Liver (tissue), 9 donors: ENCODE measurements around the gene DNPH1. TPM values are rescaled to one million over a fixed set of nuclear protein-coding genes. Genes with fewer than 3 reads are reported as not detected.
A peak's percentile ranks its signal among the peaks of the same experiment; 100 is the strongest.

Experiments
- DNase-seq: peaks from one replicate; pipeline ENCODE4 v3.0.0-alpha.2; 2017; ENCODE audit warnings: low spot score
- H3K27ac ChIP-seq, 2 donors: one replicate each; pipeline ENCODE4 v1.7.0; 2013; ENCODE audit warnings: inconsistent platforms in 2 of 2, low read length in 2 of 2, control low read depth in 1 of 2, low read depth in 1 of 2, mild to moderate bottlenecking in 1 of 2
- H3K27me3 ChIP-seq, 4 donors: one replicate each; pipeline versions ENCODE4 v1.6.1 to v1.7.0; 2013; ENCODE audit warnings: low read length in 3 of 4, inconsistent platforms in 1 of 4, mild to moderate bottlenecking in 1 of 4, moderate library complexity in 1 of 4; ENCODE audit not compliant: control insufficient read depth in 4 of 4, insufficient read depth in 4 of 4
- H3K36me3 ChIP-seq, 4 donors: one replicate each; pipeline versions ENCODE4 v1.6.1 to v1.7.0; 2013; ENCODE audit warnings: low read length in 3 of 4, mild to moderate bottlenecking in 3 of 4, low read depth in 1 of 4, moderate library complexity in 1 of 4; ENCODE audit not compliant: control insufficient read depth in 4 of 4, insufficient read depth in 3 of 4
- H3K4me1 ChIP-seq, 4 donors: one replicate each; pipeline versions ENCODE4 v1.6.1 to v1.7.0; 2013; ENCODE audit warnings: low read length in 3 of 4, mild to moderate bottlenecking in 3 of 4, moderate library complexity in 1 of 4; ENCODE audit not compliant: control insufficient read depth in 4 of 4, insufficient read depth in 4 of 4
- H3K4me3 ChIP-seq, 3 donors: one replicate each; pipeline versions ENCODE4 v1.6.1 to v1.7.0; 2013; ENCODE audit warnings: low read length in 3 of 3, control low read depth in 1 of 3, low read depth in 1 of 3, mild to moderate bottlenecking in 1 of 3
- H3K9ac ChIP-seq, 2 donors: one replicate each; pipeline ENCODE4 v1.7.0; 2013; ENCODE audit warnings: low read length in 2 of 2, mild to moderate bottlenecking in 2 of 2, moderate library complexity in 2 of 2, control low read depth in 1 of 2, low read depth in 1 of 2
- H3K9me3 ChIP-seq, 4 donors: one replicate each; pipeline versions ENCODE4 v1.6.1 to v1.7.0; 2013; ENCODE audit warnings: low read length in 3 of 4; ENCODE audit not compliant: control insufficient read depth in 4 of 4
- ATF3 ChIP-seq: IDR thresholded peaks from 2 replicates; pipeline ENCODE4 v1.6.1; 2016; ENCODE audit warnings: antibody characterized with exemption
- EGR1 ChIP-seq, 2 donors: IDR thresholded peaks; 2 replicates each; pipeline ENCODE4 v1.6.1; 2016 to 2018; ENCODE audit warnings: antibody characterized with exemption in 2 of 2, low read depth in 2 of 2
- FOXA1 ChIP-seq: IDR thresholded peaks from 2 replicates; pipeline ENCODE4 v1.6.1; 2016; ENCODE audit warnings: antibody characterized with exemption
- FOXA2 ChIP-seq: IDR thresholded peaks from 2 replicates; pipeline ENCODE4 v1.6.1; 2016; ENCODE audit warnings: antibody characterized with exemption
- GABPA ChIP-seq, 2 donors: IDR thresholded peaks in 1 of 2; conservative IDR thresholded peaks in 1 of 2; 2 replicates each; pipeline ENCODE4 v1.6.1; 2016; ENCODE audit warnings: antibody characterized with exemption in 2 of 2, mild to moderate bottlenecking in 1 of 2, moderate library complexity in 1 of 2
- HNF4A ChIP-seq, 2 donors: conservative IDR thresholded peaks; 2 replicates each; pipeline ENCODE4 v1.6.1; 2016; ENCODE audit warnings: antibody characterized with exemption in 2 of 2, mild to moderate bottlenecking in 2 of 2
- HNF4G ChIP-seq: IDR thresholded peaks from 2 replicates; pipeline ENCODE4 v1.6.1; 2016; ENCODE audit warnings: antibody characterized with exemption
- JUND ChIP-seq, 2 donors: IDR thresholded peaks; 2 replicates each; pipeline ENCODE4 v1.6.1; 2016; ENCODE audit warnings: antibody characterized with exemption in 2 of 2
- NR2F2 ChIP-seq: IDR thresholded peaks from 2 replicates; pipeline ENCODE4 v1.6.1; 2016; ENCODE audit warnings: antibody characterized with exemption
- RAD21 ChIP-seq, 2 donors: IDR thresholded peaks; 2 replicates each; pipeline ENCODE4 v1.6.1; 2016; ENCODE audit warnings: antibody characterized with exemption in 2 of 2, mild to moderate bottlenecking in 2 of 2
- REST ChIP-seq: IDR thresholded peaks from 2 replicates; pipeline ENCODE4 v1.6.1; 2016; ENCODE audit warnings: antibody characterized with exemption, mild to moderate bottlenecking
- RXRA ChIP-seq, 2 donors: IDR thresholded peaks; 2 replicates each; pipeline ENCODE4 v1.6.1; 2017 to 2018; ENCODE audit warnings: antibody characterized with exemption in 2 of 2, mild to moderate bottlenecking in 1 of 2
- SP1 ChIP-seq: IDR thresholded peaks from 2 replicates; pipeline ENCODE4 v1.6.1; 2018; ENCODE audit warnings: antibody characterized with exemption, mild to moderate bottlenecking
- TAF1 ChIP-seq: conservative IDR thresholded peaks from 2 replicates; pipeline ENCODE4 v1.6.1; 2016; ENCODE audit warnings: antibody characterized with exemption, mild to moderate bottlenecking
- YY1 ChIP-seq: IDR thresholded peaks from 2 replicates; pipeline ENCODE4 v1.6.1; 2016; ENCODE audit warnings: antibody characterized with exemption, mild to moderate bottlenecking
- ZBTB33 ChIP-seq: IDR thresholded peaks from 2 replicates; pipeline ENCODE4 v1.6.1; 2016; ENCODE audit warnings: antibody characterized with exemption
- WGBS: extraction: QIAGEN DNeasy Blood & Tissue Kit; methylation state at CpG from one replicate; pipeline ENCODE4 v1.1.7; 2013; 5-methylcytosine and 5-hydroxymethylcytosine counted together
- polyA plus RNA-seq, 2 donors: library from polyadenylated mRNA; stranded (reverse) in 1 of 2; unstranded in 1 of 2; fragments of 200-250 nt in 1 of 2; fragments of >200 nt in 1 of 2; fragmentation: Nextera tagmentation in 1 of 2; extraction: Ambion mirVana in 1 of 2; gene quantifications; one replicate each; pipeline versions ENCODE4 v1.2.1 to v1.2.3, GENCODE V29; 2013 to 2015
- total RNA-seq, 2 donors: library from RNA; depleted of rRNA; stranded (reverse); fragments of >200 nt; gene quantifications; one replicate each; pipeline ENCODE4 v1.2.3, GENCODE V29; 2014
- TF ChIP-seq, protein P1 (sequence below): IDR thresholded peaks from 2 replicates; pipeline ENCODE4 v1.6.1; 2016; ENCODE audit warnings: antibody characterized with exemption
- donor health status: healthy.
- donor health status: healthy.
- donor health status: healthy.
- donor health status: healthy.
- donor health status: healthy.

DNPH1 gene
- total and polyA plus RNA-seq, 4 donors = 53.2 to 195 (median 103) TPM

DNA sequence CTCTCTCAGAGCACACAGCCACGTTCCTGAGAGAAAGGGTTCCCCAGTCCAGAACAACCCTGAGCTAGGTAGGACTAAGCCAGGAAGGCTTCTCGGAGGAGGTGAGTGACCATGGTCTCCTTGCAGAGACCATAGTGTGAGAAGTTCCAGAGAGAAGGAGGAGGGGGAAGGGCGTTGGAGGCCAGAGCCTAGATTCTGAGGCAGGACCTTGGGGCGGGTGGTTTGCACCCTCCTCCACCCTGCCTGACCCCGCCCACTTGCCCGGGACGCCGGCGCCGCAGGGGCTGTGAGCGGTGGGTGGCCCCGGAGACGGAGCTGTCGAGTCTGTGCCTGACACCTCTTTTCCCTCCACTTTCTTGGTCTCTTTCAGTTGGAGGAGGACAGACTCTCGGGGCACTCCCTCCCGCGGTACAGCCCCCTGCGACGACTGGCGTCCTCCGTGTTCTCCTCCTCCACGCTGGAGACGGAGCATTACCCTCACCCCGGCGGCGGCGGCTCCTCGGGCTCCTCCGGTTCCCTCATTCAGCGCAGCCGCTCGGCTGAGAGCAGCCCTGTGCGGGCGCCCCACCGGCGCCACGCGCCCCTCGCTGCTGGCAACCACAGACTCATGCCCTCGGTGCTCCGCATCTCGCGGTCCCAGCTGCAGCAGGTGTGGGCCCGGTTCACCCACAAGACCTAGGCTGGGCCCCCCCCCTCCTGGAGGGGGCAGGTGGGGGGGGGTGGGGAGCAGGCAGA, 40.2 kb upstream of the DNPH1 start:
- Histone ChIP-seq H3K36me3 (no peaks in the 10 kb centered on the region), H3K27ac (peak overlapping the region; percentile 81 to 92), H3K4me3 (peak overlapping the region; percentile 37 to 68 (median 63)), H3K9ac (peak overlapping the region; percentile 5 to 42), H3K27me3 (no peaks in the 10 kb centered on the region), H3K9me3 (no peaks in the 10 kb centered on the region), H3K4me1 (peaks cover 27 to 88% (median 72%) of the 10 kb centered on the region in 4 donors)
- DNase-seq = peak; percentile 64
- WGBS = 2% methylated on average over 44 of the region's 44 CpGs
- peak; percentile 48 for TF ChIP-seq YY1
- peak in 1 of 2 donors; percentile 11 for TF ChIP-seq JUND (IDR thresholded peaks at IDR 0.05)
- peak; percentile 54 to 63 for TF ChIP-seq RXRA (IDR thresholded peaks at IDR 0.05)
- TF ChIP-seq, protein P1, sequence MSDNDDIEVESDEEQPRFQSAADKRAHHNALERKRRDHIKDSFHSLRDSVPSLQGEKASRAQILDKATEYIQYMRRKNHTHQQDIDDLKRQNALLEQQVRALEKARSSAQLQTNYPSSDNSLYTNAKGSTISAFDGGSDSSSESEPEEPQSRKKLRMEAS = no peak
- TF ChIP-seq SP1 = peak; percentile 65
- TF ChIP-seq FOXA1 = no peak
- TF ChIP-seq ATF3 = no peak
- TF ChIP-seq TAF1 = no peak
- TF ChIP-seq FOXA2 = no peak
- TF ChIP-seq REST = no peak
- TF ChIP-seq EGR1 (IDR thresholded peaks at IDR 0.05; ENCODE audit: low read depth in 2 of 2) = no peak
- no peak for TF ChIP-seq ZBTB33
- peak; percentile 53 to 54 for TF ChIP-seq HNF4A (conservative IDR thresholded peaks at IDR 0.05)

DNA sequence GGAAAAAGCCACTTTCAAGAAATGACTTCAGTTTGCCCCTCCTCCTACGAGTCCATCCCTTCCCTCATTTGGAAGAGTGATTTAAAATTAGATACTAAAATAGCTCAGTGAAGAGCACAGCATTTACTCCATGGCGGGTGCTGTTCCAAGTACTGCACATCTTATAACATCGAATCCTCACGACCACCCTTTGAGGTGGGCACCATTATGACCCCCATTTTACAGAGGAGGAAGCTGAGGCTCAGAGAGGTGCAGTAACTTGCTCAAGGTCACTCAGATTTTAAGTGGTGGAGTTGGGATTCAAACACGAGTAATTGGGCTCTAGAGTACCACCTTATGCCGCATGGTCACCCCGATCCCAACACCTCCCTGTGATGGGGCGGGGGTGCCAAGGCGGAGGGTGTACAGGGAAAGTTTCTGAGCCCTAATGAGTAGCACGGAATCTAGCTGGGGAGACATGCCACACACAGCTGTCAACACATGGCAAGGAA, 39.5 kb upstream of the DNPH1 start:
- H3K27me3 ChIP-seq = no peaks in the 10 kb centered on the region
- H3K9ac ChIP-seq = peak overlapping the region; percentile 4 to 42
- H3K27ac ChIP-seq = peak overlapping the region; percentile 81 to 92
- no peaks in the 10 kb centered on the region for H3K9me3 ChIP-seq
- peaks cover 22 to 84% (median 67%) of the 10 kb centered on the region in 4 donors for H3K4me1 ChIP-seq
- peak overlapping the region; percentile 37 to 68 (median 63) for H3K4me3 ChIP-seq
- WGBS = 45% methylated on average over 10 of the region's 10 CpGs
- DNase-seq = no peak
- H3K36me3 ChIP-seq = no peaks in the 10 kb centered on the region
- no peak for TF ChIP-seq TAF1
- no peak for TF ChIP-seq JUND (IDR thresholded peaks at IDR 0.05)
- TF ChIP-seq REST = no peak
- no peak for TF ChIP-seq FOXA1
- no peak for TF ChIP-seq ZBTB33
- TF ChIP-seq ATF3 = no peak
- TF ChIP-seq FOXA2 = no peak
- TF ChIP-seq RAD21 (IDR thresholded peaks at IDR 0.05) = no peak
- TF ChIP-seq SP1 = no peak
- no peak for TF ChIP-seq NR2F2
- TF ChIP-seq YY1 = no peak
- no peak for TF ChIP-seq EGR1 (IDR thresholded peaks at IDR 0.05; ENCODE audit: low read depth in 2 of 2)
- no peak for TF ChIP-seq GABPA (IDR thresholded peaks at IDR 0.05 in 1 of 2, conservative IDR thresholded peaks at IDR 0.05 in 1 of 2)
- TF ChIP-seq RXRA (IDR thresholded peaks at IDR 0.05) = no peak
- TF ChIP-seq, protein P1 = no peak
- no peak for TF ChIP-seq HNF4G
